Activated naive CD8-positive, alpha-beta T cell treated with anti-CD3 and anti-CD28 coated beads, Interleukin-2, amount 50 U/mL, for 24 hours (primary cell): ENCODE data around the gene GLRA3.
A peak's percentile ranks its signal among the peaks of the same experiment; 100 is the strongest.
"Not testable (repeated sequence)": the region's sequence is repeated elsewhere in the genome, so short reads cannot be mapped to it uniquely, and the experiment has no call there.

ENCODE experiments used
- ATAC-seq: fragments of 150-1000 bp; cut with Tn5 transposase; one replicate; pipeline ENCODE4 v1.10.0; 2021
- DNase-seq: peaks from one replicate; pipeline ENCODE4 v3.0.0; 2021
- H3K27ac Mint-ChIP-seq: one replicate; pipeline ENCODE4 v1.8.0; 2021; ENCODE audit warnings: mild to moderate bottlenecking, mixed read lengths
- H3K27me3 Mint-ChIP-seq: one replicate; pipeline ENCODE4 v1.8.0; 2021; ENCODE audit warnings: mixed read lengths
- H3K36me3 Mint-ChIP-seq: one replicate; pipeline ENCODE4 v1.8.0; 2021; ENCODE audit warnings: low read depth, mixed read lengths
- H3K4me1 Mint-ChIP-seq: one replicate; pipeline ENCODE4 v1.8.0; 2021; ENCODE audit warnings: mixed read lengths
- H3K4me3 Mint-ChIP-seq: one replicate; pipeline ENCODE4 v1.8.0; 2021; ENCODE audit warnings: mild to moderate bottlenecking, moderate library complexity, mixed read lengths
- H3K9me3 Mint-ChIP-seq: one replicate; pipeline ENCODE4 v1.8.0; 2021; ENCODE audit warnings: mixed read lengths

The GLRA3 gene

DNA sequence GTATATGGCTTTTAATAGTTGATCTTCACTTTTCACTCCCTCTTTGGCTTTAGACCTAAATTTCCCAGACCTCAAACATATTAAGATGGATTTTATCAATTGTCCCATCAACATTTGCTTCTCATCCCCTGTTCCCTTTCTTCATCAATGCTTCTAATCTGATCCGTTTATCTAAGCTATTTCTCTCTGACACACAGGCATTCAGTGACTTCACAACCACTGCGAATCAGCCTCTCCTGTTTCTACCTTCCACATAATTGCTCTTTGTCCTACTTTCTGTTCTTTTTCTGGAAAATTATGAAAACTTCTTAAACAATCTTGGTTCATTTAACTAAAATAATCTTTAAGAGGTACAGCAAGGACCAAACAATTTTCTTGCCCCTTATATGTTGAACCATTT, 115.2 kb downstream of the GLRA3 start:
- peaks cover 3% of the 10 kb centered on the region for H3K27me3 Mint-ChIP-seq
- ATAC-seq, result no peak

DNA sequence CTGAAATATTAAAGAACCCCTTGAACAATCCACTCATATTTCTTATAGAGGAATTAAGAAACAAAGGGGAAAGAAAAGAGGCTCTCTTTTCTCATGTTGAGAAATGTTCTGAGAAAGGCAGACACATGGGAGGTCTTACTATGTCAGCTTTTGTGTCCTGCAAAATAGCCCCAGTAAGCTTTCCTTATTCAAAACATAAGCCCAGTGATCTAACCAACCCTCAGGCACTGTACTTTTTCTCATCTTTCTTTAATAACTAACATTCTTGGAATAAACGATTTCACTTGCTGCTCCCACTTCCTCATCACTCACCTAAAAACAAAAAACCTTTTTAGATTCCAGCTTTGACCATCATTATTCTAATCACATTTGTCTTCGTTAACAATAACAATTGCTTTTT, 115.9 kb downstream of the GLRA3 start:
- no peak overlapping the region for H3K27ac Mint-ChIP-seq
- H3K9me3 Mint-ChIP-seq, result no peaks in the 10 kb centered on the region
- H3K27me3 Mint-ChIP-seq, result peaks cover 3% of the 10 kb centered on the region
- no peaks in the 10 kb centered on the region for H3K36me3 Mint-ChIP-seq
- DNase-seq, result no peak
- no peak for ATAC-seq
- H3K4me1 Mint-ChIP-seq, result no peaks in the 10 kb centered on the region
- H3K4me3 Mint-ChIP-seq, result no peak overlapping the region

More for the DNA sequence above, 115.2 kb downstream of the GLRA3 start:
- Mint-ChIP-seq H3K4me3 (no peak overlapping the region), H3K27ac (no peak overlapping the region), H3K36me3 (no peaks in the 10 kb centered on the region), H3K4me1 (no peaks in the 10 kb centered on the region), H3K9me3 (no peaks in the 10 kb centered on the region)
- no peak for DNase-seq

DNA sequence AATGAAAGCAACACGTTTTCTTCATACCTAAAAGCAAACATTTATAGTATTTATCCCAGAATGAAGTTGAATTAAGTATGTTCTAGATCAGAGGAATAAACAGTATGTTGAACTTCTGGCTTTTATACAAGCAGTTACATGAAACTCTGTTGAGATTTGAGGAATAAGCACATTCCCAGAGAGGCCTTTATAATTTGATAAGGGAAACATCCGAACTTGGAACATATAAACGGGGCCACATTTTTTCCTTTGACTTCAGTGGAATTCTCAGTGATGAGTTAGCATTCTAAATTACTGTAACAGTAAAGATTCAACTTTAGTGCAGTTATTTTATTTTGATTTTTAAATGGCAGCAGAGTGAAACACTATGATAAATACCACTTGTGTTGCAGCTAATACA, 119.5 kb downstream of the GLRA3 start:
- no peak for ATAC-seq
- H3K27me3 Mint-ChIP-seq, result peaks cover 3% of the 10 kb centered on the region
- H3K4me3 Mint-ChIP-seq, result no peak overlapping the region
- H3K9me3 Mint-ChIP-seq, result no peaks in the 10 kb centered on the region
- DNase-seq, result no peak
- H3K36me3 Mint-ChIP-seq, result no peaks in the 10 kb centered on the region
- H3K4me1 Mint-ChIP-seq, result no peaks in the 10 kb centered on the region
- no peak overlapping the region for H3K27ac Mint-ChIP-seq

DNA sequence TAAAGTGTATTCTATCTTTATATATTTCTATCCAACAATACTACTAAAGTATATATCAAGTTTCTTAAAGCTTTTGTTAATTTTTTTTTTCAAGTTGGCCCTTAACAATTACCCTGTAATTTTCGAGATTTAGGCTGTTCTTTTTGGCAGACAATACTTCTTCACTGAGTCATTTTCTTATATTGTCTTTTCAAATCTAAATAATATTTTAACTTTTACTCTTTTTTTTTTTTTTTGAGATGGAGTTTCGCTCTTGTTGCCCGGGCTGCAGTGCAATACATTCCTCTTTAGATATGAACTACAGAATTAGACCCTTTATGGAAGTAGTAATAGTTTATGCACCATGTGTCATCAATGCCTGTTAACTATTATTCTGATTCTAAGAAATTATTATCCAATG, 120.7 kb downstream of the GLRA3 start:
- no peaks in the 10 kb centered on the region for H3K4me1 Mint-ChIP-seq
- no peak for ATAC-seq

DNA sequence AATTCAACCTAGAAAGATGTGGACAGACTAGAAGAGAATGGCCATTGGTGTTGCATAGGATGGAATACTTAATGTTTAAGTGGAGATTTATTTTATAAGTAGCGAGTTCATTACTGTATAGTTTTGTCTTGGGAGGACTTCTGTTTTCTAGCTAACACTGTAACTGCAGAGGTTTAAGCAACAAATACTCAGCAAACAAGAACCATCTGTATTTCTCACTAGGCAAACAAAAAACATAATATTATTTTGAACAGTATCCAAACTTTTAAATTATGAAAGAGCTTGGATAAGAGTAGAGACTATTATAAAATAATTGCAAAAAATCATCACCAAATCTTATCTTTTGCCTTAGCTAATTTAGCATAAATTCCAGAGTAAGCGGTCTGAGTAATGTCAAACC, 121.1 kb downstream of the GLRA3 start:
- DNase-seq, result no peak
- H3K9me3 Mint-ChIP-seq, result no peaks in the 10 kb centered on the region
- H3K4me1 Mint-ChIP-seq, result no peaks in the 10 kb centered on the region
- no peak overlapping the region for H3K27ac Mint-ChIP-seq
- ATAC-seq, result no peak
- H3K27me3 Mint-ChIP-seq, result no peaks in the 10 kb centered on the region
- no peak overlapping the region for H3K4me3 Mint-ChIP-seq
- no peaks in the 10 kb centered on the region for H3K36me3 Mint-ChIP-seq

More for the DNA sequence above, 120.7 kb downstream of the GLRA3 start:
- Mint-ChIP-seq H3K4me3 (no peak overlapping the region), H3K9me3 (no peaks in the 10 kb centered on the region), H3K27me3 (no peaks in the 10 kb centered on the region), H3K27ac (no peak overlapping the region), H3K36me3 (no peaks in the 10 kb centered on the region)
- no peak for DNase-seq

DNA sequence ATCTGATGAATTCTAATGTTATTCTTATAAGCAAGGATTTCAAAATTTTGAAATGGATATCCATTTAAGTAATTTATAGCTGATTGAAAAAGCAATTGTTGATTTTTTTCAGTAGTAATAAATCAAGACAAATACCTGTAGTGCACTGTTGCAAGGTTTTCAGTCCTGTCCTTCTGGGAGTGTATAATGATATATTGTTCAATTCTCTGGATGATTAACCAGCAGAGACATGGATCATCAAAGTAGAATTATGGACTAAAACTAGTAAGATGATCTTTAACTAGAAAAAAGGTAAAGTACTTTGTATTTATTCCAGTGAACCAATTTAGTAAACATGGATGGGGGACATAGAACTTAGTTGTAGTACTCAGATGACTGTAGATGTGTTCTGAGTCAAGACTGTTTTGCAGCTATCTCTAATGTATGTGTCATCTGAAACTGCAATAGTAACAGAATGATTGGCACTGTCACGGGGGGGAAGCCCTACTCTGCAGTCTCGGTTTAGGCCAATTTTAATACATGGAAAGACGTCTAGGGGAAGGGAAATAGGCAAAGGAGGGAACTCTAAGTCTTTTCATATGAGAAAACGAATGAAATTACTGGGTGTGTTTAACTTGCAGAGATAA, 121.9 kb downstream of the GLRA3 start:
- ATAC-seq (peak; percentile 49), DNase-seq (no peak)
- no peak overlapping the region for H3K27ac Mint-ChIP-seq
- no peaks in the 10 kb centered on the region for H3K9me3 Mint-ChIP-seq
- no peak overlapping the region for H3K4me3 Mint-ChIP-seq
- H3K4me1 Mint-ChIP-seq, result no peaks in the 10 kb centered on the region
- H3K36me3 Mint-ChIP-seq, result no peaks in the 10 kb centered on the region
- no peaks in the 10 kb centered on the region for H3K27me3 Mint-ChIP-seq

DNA sequence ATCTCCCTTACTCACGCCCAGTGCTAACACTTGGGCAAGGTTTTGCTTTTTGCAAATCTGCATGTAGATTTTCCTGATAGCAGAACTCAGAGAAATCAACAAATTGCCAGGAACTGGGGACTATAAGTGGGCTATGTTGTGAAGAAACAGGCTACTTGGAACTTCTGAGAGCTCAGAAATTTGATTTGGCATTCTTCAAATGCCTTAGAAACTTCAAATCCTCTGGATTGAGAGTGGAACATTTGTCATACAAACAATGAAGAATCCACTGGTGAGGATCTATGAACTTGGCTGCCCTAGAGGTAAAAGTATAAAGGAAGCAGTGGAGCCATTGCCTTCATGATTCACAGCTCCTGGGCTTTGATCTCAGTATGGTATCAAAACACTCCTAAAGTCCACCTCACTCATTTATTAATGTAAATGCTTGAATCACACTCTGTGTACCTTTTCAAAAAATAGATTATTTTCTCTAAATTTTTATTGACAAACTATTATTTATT, 126.0 kb downstream of the GLRA3 start:
- Mint-ChIP-seq H3K27ac (no peak overlapping the region), H3K27me3 (no peaks in the 10 kb centered on the region), H3K4me3 (no peak overlapping the region), H3K36me3 (no peaks in the 10 kb centered on the region), H3K9me3 (no peaks in the 10 kb centered on the region), H3K4me1 (no peaks in the 10 kb centered on the region)
- no peak for DNase-seq
- ATAC-seq, result no peak

DNA sequence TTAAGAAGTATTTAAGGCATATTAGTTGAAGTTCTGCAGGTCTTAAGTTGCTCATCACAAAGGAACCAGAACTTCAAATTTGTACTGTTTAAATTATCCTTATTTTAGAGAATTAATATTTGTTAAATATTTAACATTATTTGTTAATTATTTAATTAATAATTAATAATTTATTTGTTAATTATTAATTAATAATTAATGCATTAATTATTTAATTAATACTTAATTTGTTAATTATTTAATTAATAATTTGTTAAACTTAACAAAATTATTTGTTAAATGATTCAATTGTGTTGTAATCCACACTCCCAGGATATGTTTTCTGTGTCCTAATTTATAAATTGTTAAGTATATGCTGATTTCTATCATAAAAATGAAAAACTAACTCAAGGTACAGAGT, 129.4 kb downstream of the GLRA3 start:
- H3K4me1 Mint-ChIP-seq, result no peaks in the 10 kb centered on the region
- ATAC-seq, result no peak
- H3K27ac Mint-ChIP-seq, result no peak overlapping the region
- H3K9me3 Mint-ChIP-seq, result no peaks in the 10 kb centered on the region
- no peaks in the 10 kb centered on the region for H3K36me3 Mint-ChIP-seq
- no peak for DNase-seq
- no peak overlapping the region for H3K4me3 Mint-ChIP-seq
- no peaks in the 10 kb centered on the region for H3K27me3 Mint-ChIP-seq

DNA sequence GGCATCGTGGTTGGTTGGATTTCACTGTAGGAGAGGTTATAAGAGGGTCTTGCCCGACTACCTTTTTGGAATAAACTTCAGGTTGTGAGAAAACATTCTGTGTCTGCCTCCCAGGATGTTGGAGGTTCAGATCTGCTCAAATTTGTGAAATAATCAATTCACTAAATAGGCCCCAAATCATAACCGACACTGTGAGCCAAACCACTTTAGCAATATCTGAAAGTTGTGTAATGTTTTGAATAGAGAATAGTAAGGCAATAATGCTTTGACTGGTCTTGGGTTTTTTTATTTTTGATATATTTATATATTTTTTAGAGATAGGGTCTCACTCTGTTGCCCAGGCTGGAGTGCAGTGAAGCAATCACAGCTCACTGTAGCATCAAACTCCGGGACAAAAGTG, 131.2 kb downstream of the GLRA3 start:
- H3K9me3 Mint-ChIP-seq, result peaks cover 10% of the 10 kb centered on the region
- no peak overlapping the region for H3K27ac Mint-ChIP-seq
- no peaks in the 10 kb centered on the region for H3K36me3 Mint-ChIP-seq
- peaks cover 2% of the 10 kb centered on the region for H3K27me3 Mint-ChIP-seq
- DNase-seq, result no peak
- no peaks in the 10 kb centered on the region for H3K4me1 Mint-ChIP-seq
- no peak overlapping the region for H3K4me3 Mint-ChIP-seq
- no peak for ATAC-seq

DNA sequence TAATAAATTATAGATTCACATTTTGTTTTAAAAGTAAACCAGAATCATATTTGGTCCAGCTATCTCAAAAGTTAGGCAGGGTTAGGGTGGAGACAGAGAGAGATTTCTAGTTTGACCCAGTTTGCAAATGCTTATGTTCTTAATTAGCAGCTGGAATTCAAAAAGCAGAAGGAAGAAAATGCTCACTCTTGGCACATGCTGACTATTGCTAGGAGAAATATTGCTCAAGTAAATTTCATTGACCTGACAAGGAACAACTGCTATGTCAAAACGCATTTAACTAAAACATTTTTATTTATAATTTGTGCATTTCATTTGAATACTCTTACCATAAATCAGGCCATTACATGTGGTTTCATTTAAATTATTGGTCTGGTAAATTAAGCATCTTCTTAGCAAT, 131.8 kb downstream of the GLRA3 start:
- H3K9me3 Mint-ChIP-seq, result peaks cover 11% of the 10 kb centered on the region
- peaks cover 2% of the 10 kb centered on the region for H3K27me3 Mint-ChIP-seq
- DNase-seq (no peak), ATAC-seq (no peak)
- no peaks in the 10 kb centered on the region for H3K4me1 Mint-ChIP-seq
- no peak overlapping the region for H3K27ac Mint-ChIP-seq
- no peak overlapping the region for H3K4me3 Mint-ChIP-seq
- H3K36me3 Mint-ChIP-seq, result no peaks in the 10 kb centered on the region

DNA sequence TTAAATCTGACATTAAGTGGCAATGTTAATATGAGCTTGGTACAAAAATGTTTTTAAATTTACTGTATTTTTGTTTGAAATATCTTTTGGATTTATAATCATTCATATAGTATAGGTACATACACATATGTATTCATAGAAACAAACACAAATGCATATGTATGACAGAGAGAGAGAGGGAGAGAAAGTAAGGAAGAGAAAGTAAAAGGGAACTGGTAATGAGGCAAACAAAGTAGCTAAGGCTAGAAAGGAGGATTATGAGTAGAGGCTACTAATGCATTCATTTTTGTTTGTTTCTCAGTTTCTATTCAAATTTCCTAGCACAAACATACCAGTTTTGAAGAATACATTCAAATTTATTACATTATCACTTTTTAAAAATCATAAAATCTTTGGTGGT, 132.4 kb downstream of the GLRA3 start:
- Mint-ChIP-seq H3K4me1 (no peaks in the 10 kb centered on the region), H3K27me3 (peaks cover 2% of the 10 kb centered on the region), H3K36me3 (no peaks in the 10 kb centered on the region), H3K27ac (no peak overlapping the region), H3K4me3 (no peak overlapping the region), H3K9me3 (peaks cover 11% of the 10 kb centered on the region)
- DNase-seq (no peak), ATAC-seq (no peak)

DNA sequence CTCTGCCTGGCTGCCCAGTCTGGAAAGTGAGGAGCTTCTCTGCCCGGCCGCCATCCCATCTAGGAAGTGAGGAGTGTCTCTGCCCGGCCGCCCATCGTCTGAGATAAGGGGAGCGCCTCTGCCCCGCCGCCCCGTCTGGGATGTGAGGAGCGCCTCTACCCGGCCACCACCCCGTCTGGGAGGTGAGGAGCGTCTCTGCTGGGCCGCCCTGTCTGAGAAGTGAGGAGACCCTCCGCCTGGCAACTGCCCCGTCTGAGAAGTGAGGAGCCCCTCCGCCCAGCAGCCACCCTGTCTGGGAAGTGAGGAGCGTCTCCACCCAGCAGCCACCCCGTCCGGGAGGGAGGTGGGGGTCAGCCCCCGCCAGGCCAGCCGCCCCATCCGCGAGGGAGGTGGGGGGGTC, 137.2 kb downstream of the GLRA3 start:
- H3K27ac Mint-ChIP-seq, H3K4me3 Mint-ChIP-seq, H3K36me3 Mint-ChIP-seq, H3K27me3 Mint-ChIP-seq, DNase-seq, H3K4me1 Mint-ChIP-seq, ATAC-seq: not testable (repeated sequence)
- peaks cover 22% of the 10 kb centered on the region for H3K9me3 Mint-ChIP-seq

DNA sequence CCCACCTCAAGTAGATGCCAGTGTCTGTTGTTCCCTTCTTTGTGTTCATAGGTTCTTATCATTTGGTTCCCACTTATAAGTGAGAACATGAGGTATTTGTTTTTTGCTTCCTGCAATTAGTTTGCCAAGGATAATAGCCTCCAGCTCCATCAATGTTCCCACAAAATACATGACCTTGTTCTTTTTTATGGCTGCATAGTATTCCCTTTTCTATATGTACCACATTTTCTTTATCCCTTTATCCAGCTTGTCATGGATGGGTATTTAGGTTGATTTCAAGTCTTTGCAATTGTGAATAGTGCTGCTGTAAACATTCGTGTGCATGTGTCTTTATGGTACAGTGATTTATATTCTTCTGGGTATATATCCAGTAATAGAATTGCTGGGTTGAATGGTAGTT, 138.4 kb downstream of the GLRA3 start:
- H3K4me3 Mint-ChIP-seq, result no peak overlapping the region
- ATAC-seq (no peak), DNase-seq (no peak)
- H3K9me3 Mint-ChIP-seq, result peaks cover 22% of the 10 kb centered on the region
- no peaks in the 10 kb centered on the region for H3K4me1 Mint-ChIP-seq
- H3K27ac Mint-ChIP-seq, result no peak overlapping the region
- H3K36me3 Mint-ChIP-seq, result peaks cover 3% of the 10 kb centered on the region
- peaks cover 2% of the 10 kb centered on the region for H3K27me3 Mint-ChIP-seq

DNA sequence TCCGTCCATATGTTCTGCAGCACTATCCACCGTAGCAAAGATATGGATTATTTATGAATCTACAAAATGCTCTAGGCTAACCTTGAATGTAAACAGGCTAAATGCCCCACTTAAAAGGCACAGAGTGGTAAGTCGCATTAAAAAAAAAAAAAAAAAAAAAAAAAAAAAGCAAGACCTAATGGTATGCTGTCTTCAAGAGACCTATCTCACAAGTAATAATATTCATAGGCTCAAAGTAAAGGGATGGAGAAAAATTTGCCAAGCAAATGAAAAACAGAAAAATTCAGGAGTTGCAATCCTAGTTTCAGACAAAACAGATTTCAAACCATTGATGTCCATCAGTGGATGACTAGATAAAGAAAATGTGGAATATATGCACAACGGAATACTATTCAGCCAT, 139.4 kb downstream of the GLRA3 start:
- peaks cover 2% of the 10 kb centered on the region for H3K27me3 Mint-ChIP-seq
- H3K4me1 Mint-ChIP-seq, result no peaks in the 10 kb centered on the region

DNA sequence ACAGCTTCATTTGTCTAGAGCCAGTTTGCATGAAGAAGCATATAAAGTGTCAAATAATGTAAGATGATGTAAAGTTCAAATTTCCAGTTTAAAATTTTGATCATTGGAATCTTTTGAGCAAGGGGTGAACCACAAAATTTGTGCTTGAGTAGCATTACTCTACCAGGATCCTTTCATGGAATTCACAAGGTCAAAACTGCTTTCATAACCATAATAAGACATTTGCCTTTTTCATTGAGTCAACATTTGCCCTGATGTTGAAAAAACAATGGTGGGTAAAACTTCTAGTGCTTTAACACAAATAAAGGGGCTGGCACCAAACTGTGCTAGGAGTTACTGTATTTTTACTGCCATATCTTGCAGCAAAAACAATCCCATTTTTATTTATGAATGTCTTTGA, 142.2 kb downstream of the GLRA3 start:
- Mint-ChIP-seq H3K4me1 (no peaks in the 10 kb centered on the region), H3K27me3 (no peaks in the 10 kb centered on the region), H3K36me3 (peaks cover 3% of the 10 kb centered on the region), H3K9me3 (peaks cover 12% of the 10 kb centered on the region), H3K4me3 (no peak overlapping the region), H3K27ac (no peak overlapping the region)
- DNase-seq (no peak), ATAC-seq (no peak)

More for the DNA sequence above, 139.4 kb downstream of the GLRA3 start:
- no peak overlapping the region for H3K27ac Mint-ChIP-seq
- no peak for DNase-seq
- peaks cover 3% of the 10 kb centered on the region for H3K36me3 Mint-ChIP-seq
- ATAC-seq, result no peak
- peaks cover 22% of the 10 kb centered on the region for H3K9me3 Mint-ChIP-seq
- no peak overlapping the region for H3K4me3 Mint-ChIP-seq
